ENCODE data around the gene DENND2C. TPM values are rescaled to one million over a fixed set of nuclear protein-coding genes. Genes with fewer than 3 reads are reported as not detected.
A peak's percentile ranks its signal among the peaks of the same experiment; 100 is the strongest.

DENND2C gene
- not detected for polyA plus RNA-seq (2012; ENCODE audit: insufficient read depth, insufficient read length)

- no peak for DNase-seq (ENCODE audit: low read depth, low spot score)
These were observed at the start of gene DENND2C for GRCh38 chr1:114669562-114670082. Gene DENND2C (minus strand): TSS chr1:114670049. CDS start chr1:114625984, 44,065 bp downstream.

GRCh38 chr1:114719424-114719787, 49.6 kb upstream of the DENND2C start:
- H3K4me3 ChIP-seq (ENCODE audit: low read length) = no peak overlapping the region
- DNase-seq (ENCODE audit: low read depth, low spot score) = no peak

More at GRCh38 chr1:114669562-114670082, at the start of gene DENND2C:
- peak within 1 kb of the TSS; percentile 48 for H3K4me3 ChIP-seq (ENCODE audit: low read length)

GRCh38 chr1:114718661-114719423, 49.0 kb upstream of the DENND2C start:
- no peak overlapping the region for H3K4me3 ChIP-seq (ENCODE audit: low read length)
- DNase-seq (ENCODE audit: low read depth, low spot score) = no peak

- H3K4me3 ChIP-seq (ENCODE audit: low read length) = peak within 1 kb of the TSS; percentile 97
- peak; percentile 88 for DNase-seq (ENCODE audit: low read depth, low spot score)
These were observed 46.7 kb upstream of the DENND2C start, which contains the start of gene NRAS for GRCh38 chr1:114716304-114717170. Gene NRAS (minus strand): TSS chr1:114716771. CDS start chr1:114716160, 611 bp downstream.

GRCh38 chr1:114715952-114716303, 46.1 kb upstream of the DENND2C start:
- peak overlapping the region; percentile 97 for H3K4me3 ChIP-seq (ENCODE audit: low read length)
- no peak for DNase-seq (ENCODE audit: low read depth, low spot score)

- no peak overlapping the region for H3K4me3 ChIP-seq (ENCODE audit: low read length)
- DNase-seq (ENCODE audit: low read depth, low spot score) = no peak
These were observed 43.1 kb upstream of the DENND2C start for GRCh38 chr1:114712977-114713376.

GRCh38 chr1:114710360-114710759, 40.5 kb upstream of the DENND2C start:
- no peak for DNase-seq (ENCODE audit: low read depth, low spot score)
- no peak overlapping the region for H3K4me3 ChIP-seq (ENCODE audit: low read length)

GRCh38 chr1:114707604-114708003, 37.8 kb upstream of the DENND2C start:
- DNase-seq (ENCODE audit: low read depth, low spot score) = no peak
- H3K4me3 ChIP-seq (ENCODE audit: low read length) = no peak overlapping the region

GRCh38 chr1:114703242-114703641, 33.4 kb upstream of the DENND2C start:
- no peak overlapping the region for H3K4me3 ChIP-seq (ENCODE audit: low read length)
- no peak for DNase-seq (ENCODE audit: low read depth, low spot score)

GRCh38 chr1:114702737-114703136, 32.9 kb upstream of the DENND2C start:
- H3K4me3 ChIP-seq (ENCODE audit: low read length) = no peak overlapping the region
- DNase-seq (ENCODE audit: low read depth, low spot score) = no peak

- DNase-seq (ENCODE audit: low read depth, low spot score) = no peak
- H3K4me3 ChIP-seq (ENCODE audit: low read length) = no peak overlapping the region
These were observed 32.1 kb upstream of the DENND2C start for GRCh38 chr1:114701931-114702330.

- DNase-seq (ENCODE audit: low read depth, low spot score) = no peak
- no peak overlapping the region for H3K4me3 ChIP-seq (ENCODE audit: low read length)
These were observed 30.3 kb upstream of the DENND2C start for GRCh38 chr1:114700036-114700600.

- DNase-seq (ENCODE audit: low read depth, low spot score) = no peak
- no peak overlapping the region for H3K4me3 ChIP-seq (ENCODE audit: low read length)
These were observed 27.0 kb upstream of the DENND2C start for GRCh38 chr1:114696810-114697209.

- DNase-seq (ENCODE audit: low read depth, low spot score) = no peak
- no peak within 1 kb of the TSS for H3K4me3 ChIP-seq (ENCODE audit: low read length)
These were observed 25.7 kb upstream of the DENND2C start, which contains the start of gene AMPD1 for GRCh38 chr1:114695430-114696058. Gene AMPD1 (minus strand): TSS chr1:114695546. CDS start chr1:114695471, 75 bp downstream.

GRCh38 chr1:114694540-114695310, 24.9 kb upstream of the DENND2C start:
- DNase-seq (ENCODE audit: low read depth, low spot score) = no peak
- H3K4me3 ChIP-seq (ENCODE audit: low read length) = no peak overlapping the region

- no peak overlapping the region for H3K4me3 ChIP-seq (ENCODE audit: low read length)
- no peak for DNase-seq (ENCODE audit: low read depth, low spot score)
These were observed 23.1 kb upstream of the DENND2C start for GRCh38 chr1:114692947-114693346.

GRCh38 chr1:114691061-114691460, 21.2 kb upstream of the DENND2C start:
- no peak for DNase-seq (ENCODE audit: low read depth, low spot score)
- no peak overlapping the region for H3K4me3 ChIP-seq (ENCODE audit: low read length)

GRCh38 chr1:114690148-114690547, 20.3 kb upstream of the DENND2C start:
- DNase-seq (ENCODE audit: low read depth, low spot score) = no peak
- H3K4me3 ChIP-seq (ENCODE audit: low read length) = no peak overlapping the region

Measured in Jurkat, Clone E6-1 (cell line).